H9 (cell line): ENCODE results near the gene PRR36. TPM values are rescaled to one million over a fixed set of nuclear protein-coding genes. Genes with fewer than 3 reads are reported as not detected.
A peak's percentile ranks its signal among the peaks of the same experiment; 100 is the strongest.

Source experiments
- DNase-seq: peaks from one replicate; pipeline ENCODE4 v3.0.0-alpha.2; 2017
- H2AFZ ChIP-seq: one replicate; pipeline ENCODE4 v1.6.1; 2013; ENCODE audit warnings: mild to moderate bottlenecking, low read length, control low read depth, moderate library complexity
- H2AK5ac ChIP-seq: 2 replicates; pipeline ENCODE4 v1.6.1; 2013; ENCODE audit warnings: low read length, control low read depth, mixed read lengths; ENCODE audit not compliant: insufficient read length
- H2BK120ac ChIP-seq: one replicate; pipeline ENCODE4 v1.6.1; 2013; ENCODE audit warnings: low read depth, mild to moderate bottlenecking, low read length, control low read depth, inconsistent platforms; ENCODE audit not compliant: poor library complexity, severe bottlenecking
- H2BK12ac ChIP-seq: 2 replicates; pipeline ENCODE4 v1.6.1; 2013; ENCODE audit warnings: low read length, control low read depth, mixed read lengths, low read depth; ENCODE audit not compliant: insufficient read length
- H2BK15ac ChIP-seq: 2 replicates; pipeline ENCODE4 v1.6.1; 2013; ENCODE audit warnings: low read depth, low read length, control low read depth
- H2BK20ac ChIP-seq: one replicate; pipeline ENCODE4 v1.6.1; 2013; ENCODE audit warnings: low read depth, mild to moderate bottlenecking, low read length, control low read depth, inconsistent platforms; ENCODE audit not compliant: poor library complexity, severe bottlenecking
- H2BK5ac ChIP-seq: 2 replicates; pipeline ENCODE4 v1.6.1; 2013; ENCODE audit warnings: low read length, control low read depth, mixed read lengths; ENCODE audit not compliant: insufficient read length
- H3K14ac ChIP-seq: 2 replicates; pipeline ENCODE4 v1.6.1; 2013; ENCODE audit warnings: low read length, control low read depth; ENCODE audit not compliant: insufficient read depth
- H3K18ac ChIP-seq: 2 replicates; pipeline ENCODE4 v1.6.1; 2013; ENCODE audit warnings: low read depth, mild to moderate bottlenecking, mixed read lengths, low read length, control low read depth; ENCODE audit not compliant: insufficient read length
- H3K23ac ChIP-seq: 2 replicates; pipeline ENCODE4 v1.6.1; 2013; ENCODE audit warnings: low read length, control low read depth, mixed read lengths, low read depth; ENCODE audit not compliant: insufficient read length
- H3K23me2 ChIP-seq: 2 replicates; pipeline ENCODE4 v1.6.1; 2013; ENCODE audit warnings: low read depth, mild to moderate bottlenecking, mixed read lengths, low read length, control low read depth; ENCODE audit not compliant: insufficient read length, poor library complexity, severe bottlenecking
- H3K27ac ChIP-seq: 2 replicates; pipeline ENCODE4 v1.5.1; 2013; ENCODE audit warnings: low read length, control low read depth, mixed read lengths, low read depth; ENCODE audit not compliant: insufficient read length
- H3K27me3 ChIP-seq: 2 replicates; pipeline ENCODE4 v1.6.1; 2013; ENCODE audit warnings: low read length, control low read depth, inconsistent platforms; ENCODE audit not compliant: insufficient read depth
- H3K4ac ChIP-seq: 2 replicates; pipeline ENCODE4 v1.6.1; 2013; ENCODE audit warnings: low read depth, mild to moderate bottlenecking, control low read depth, inconsistent platforms, low read length, moderate library complexity
- H3K4me1 ChIP-seq: 2 replicates; pipeline ENCODE4 v1.6.1; 2013; ENCODE audit warnings: low read length, control low read depth, inconsistent platforms; ENCODE audit not compliant: insufficient read depth
- H3K4me2 ChIP-seq: 2 replicates; pipeline ENCODE4 v1.6.1; 2013; ENCODE audit warnings: low read length, control low read depth, mixed read lengths; ENCODE audit not compliant: insufficient read length, insufficient read depth
- H3K56ac ChIP-seq: 2 replicates; pipeline ENCODE4 v1.6.1; 2013; ENCODE audit warnings: low read depth, mild to moderate bottlenecking, mixed read lengths, low read length, control low read depth; ENCODE audit not compliant: insufficient read length
- H3K79me1 ChIP-seq: 2 replicates; pipeline ENCODE4 v1.6.1; 2013; ENCODE audit warnings: low read depth, mild to moderate bottlenecking, moderate library complexity, low read length, control low read depth, inconsistent platforms; ENCODE audit not compliant: insufficient read depth, poor library complexity, severe bottlenecking
- H3K79me2 ChIP-seq: 2 replicates; pipeline ENCODE4 v1.6.1; 2013; ENCODE audit warnings: low read length, control low read depth, inconsistent platforms; ENCODE audit not compliant: insufficient read depth
- H3K9ac ChIP-seq: 2 replicates; pipeline ENCODE4 v1.6.1; 2013; ENCODE audit warnings: low read length, control low read depth, mixed read lengths; ENCODE audit not compliant: insufficient read length; ENCODE audit errors: extremely low read depth
- H3K9me3 ChIP-seq: one replicate; pipeline ENCODE4 v1.6.1; 2013; ENCODE audit warnings: low read depth, low read length, inconsistent platforms; ENCODE audit not compliant: control insufficient read depth
- H3T11ph ChIP-seq: one replicate; pipeline ENCODE4 v1.6.1; 2013; ENCODE audit warnings: mild to moderate bottlenecking, low read length, control low read depth, inconsistent platforms
- H4K20me1 ChIP-seq: one replicate; pipeline ENCODE4 v1.6.1; 2013; ENCODE audit not compliant: control insufficient read depth, insufficient read length, insufficient read depth
- H4K5ac ChIP-seq: 2 replicates; pipeline ENCODE4 v1.6.1; 2013; ENCODE audit warnings: low read depth, mild to moderate bottlenecking, mixed read lengths, low read length, control low read depth; ENCODE audit not compliant: insufficient read length
- H4K8ac ChIP-seq: replicated peaks from 2 replicates; pipeline ENCODE4 v1.6.1; 2013; ENCODE audit warnings: low read length, control low read depth, mixed read lengths, low read depth; ENCODE audit not compliant: insufficient read length
- H4K91ac ChIP-seq: 2 replicates; pipeline ENCODE4 v1.6.1; 2013; ENCODE audit warnings: low read depth, mild to moderate bottlenecking, moderate library complexity, mixed read lengths, low read length, control low read depth; ENCODE audit not compliant: insufficient read length
- H3K27ac Mint-ChIP-seq, 3 experiments: 2 replicates in 2 of 3; 3 replicates in 1 of 3; pipeline ENCODE4 v1.8.0; 2020 to 2021; ENCODE audit warnings: mixed read lengths in 3 of 3, mild to moderate bottlenecking in 1 of 3, moderate library complexity in 1 of 3
- H3K27me3 Mint-ChIP-seq: 2 replicates; pipeline ENCODE4 v1.8.0; 2021; ENCODE audit warnings: low read depth, mild to moderate bottlenecking, moderate library complexity, mixed read lengths
- H3K36me3 Mint-ChIP-seq, 3 experiments: 2 replicates in 2 of 3; 3 replicates in 1 of 3; pipeline ENCODE4 v1.8.0; 2020 to 2021; ENCODE audit warnings: low read depth in 3 of 3, mixed read lengths in 3 of 3; ENCODE audit not compliant: insufficient read depth in 1 of 3
- H3K4me1 Mint-ChIP-seq, 2 experiments: 2 replicates each; pipeline ENCODE4 v1.8.0; 2020; ENCODE audit warnings: mixed read lengths in 2 of 2
- H3K4me3 Mint-ChIP-seq, 2 experiments: 2 replicates in 1 of 2; 3 replicates in 1 of 2; pipeline ENCODE4 v1.8.0; 2020 to 2021; ENCODE audit warnings: mild to moderate bottlenecking in 2 of 2, mixed read lengths in 2 of 2, moderate library complexity in 1 of 2
- H3K9me3 Mint-ChIP-seq, 2 experiments: 2 replicates in 1 of 2; 3 replicates in 1 of 2; pipeline ENCODE4 v1.8.0; 2020; ENCODE audit warnings: mild to moderate bottlenecking in 2 of 2, mixed read lengths in 2 of 2, moderate library complexity in 1 of 2
- WGBS: extraction: QIAGEN DNeasy Blood & Tissue Kit; methylation state at CpG from one replicate; pipeline ENCODE4 v1.1.7; 2013; ENCODE audit warnings: missing lambda C conversion rate, low lambda C conversion rate, mixed read lengths; ENCODE audit not compliant: insufficient read length; ENCODE audit errors: extremely low coverage; 5-methylcytosine and 5-hydroxymethylcytosine counted together
- total RNA-seq: library from RNA; stranded (reverse); gene quantifications from 2 replicates; pipeline ENCODE4 v1.2.1, GENCODE V29; 2021
- TF ChIP-seq, protein P1 (sequence below): fragments of 200-600 bp; sonication (generic); conservative IDR thresholded peaks from 3 replicates; pipeline ENCODE4 v1.8.0; 2021; ENCODE audit warnings: antibody characterized with exemption, mild to moderate bottlenecking

PRR36 gene
- total RNA-seq, 1 experiment from 2014 or later = 20.4 TPM

DNA sequence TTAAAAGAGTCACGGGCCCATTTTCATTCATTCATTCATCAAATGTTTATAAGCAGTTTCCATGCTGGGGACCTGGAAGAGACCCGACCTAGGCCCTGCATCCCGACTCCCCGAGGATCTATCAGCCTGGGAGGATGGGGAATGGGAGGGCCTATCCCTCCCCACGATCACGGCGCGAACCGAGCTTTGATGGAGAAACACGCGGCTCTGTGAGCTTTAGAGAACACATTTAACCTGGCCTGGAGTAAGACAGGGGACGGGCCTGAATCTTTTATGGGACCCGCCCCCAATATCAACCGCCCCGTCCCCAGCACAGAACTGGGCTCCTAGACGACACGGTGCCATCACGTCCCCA lies 45.0 kb downstream of the PRR36 start:
- Histone ChIP-seq H3K79me2 (no peaks in the 10 kb centered on the region), H3K23me2 (peaks cover 3% of the 10 kb centered on the region), H2BK12ac (no peak overlapping the region), H3K23ac (no peak overlapping the region), H2BK120ac (no peak overlapping the region), H4K91ac (no peak overlapping the region), H3K4ac (no peak overlapping the region), H3K27me3 (no peaks in the 10 kb centered on the region), H3K18ac (no peak overlapping the region), H2AK5ac (no peak overlapping the region), H3K9me3 (no peaks in the 10 kb centered on the region), H2AFZ (no peak overlapping the region), H3K9ac (no peak overlapping the region), H3K4me1 (no peaks in the 10 kb centered on the region), H3K4me2 (peak overlapping the region; percentile 46), H3K79me1 (no peaks in the 10 kb centered on the region), H2BK15ac (no peak overlapping the region), H3K14ac (no peak overlapping the region), H4K8ac (no peak overlapping the region), H2BK20ac (no peak overlapping the region), H3K56ac (no peak overlapping the region), H2BK5ac (no peak overlapping the region), H4K5ac (no peak overlapping the region), H3K27ac (no peak overlapping the region), H3T11ph (no peak overlapping the region), H4K20me1 (no peaks in the 10 kb centered on the region)
- Mint-ChIP-seq H3K36me3 (no peaks in the 10 kb centered on the region), H3K27me3 (peaks cover 64% of the 10 kb centered on the region), H3K4me3 (peak overlapping the region; percentile 73 to 86), H3K9me3 (no peaks in the 10 kb centered on the region), H3K27ac (peak overlapping the region in 1 of 3 experiments; percentile 82; a peak in 1 of 7 replicates), H3K4me1 (peaks cover 18 to 22% of the 10 kb centered on the region in 2 experiments)
- TF ChIP-seq, protein P1, sequence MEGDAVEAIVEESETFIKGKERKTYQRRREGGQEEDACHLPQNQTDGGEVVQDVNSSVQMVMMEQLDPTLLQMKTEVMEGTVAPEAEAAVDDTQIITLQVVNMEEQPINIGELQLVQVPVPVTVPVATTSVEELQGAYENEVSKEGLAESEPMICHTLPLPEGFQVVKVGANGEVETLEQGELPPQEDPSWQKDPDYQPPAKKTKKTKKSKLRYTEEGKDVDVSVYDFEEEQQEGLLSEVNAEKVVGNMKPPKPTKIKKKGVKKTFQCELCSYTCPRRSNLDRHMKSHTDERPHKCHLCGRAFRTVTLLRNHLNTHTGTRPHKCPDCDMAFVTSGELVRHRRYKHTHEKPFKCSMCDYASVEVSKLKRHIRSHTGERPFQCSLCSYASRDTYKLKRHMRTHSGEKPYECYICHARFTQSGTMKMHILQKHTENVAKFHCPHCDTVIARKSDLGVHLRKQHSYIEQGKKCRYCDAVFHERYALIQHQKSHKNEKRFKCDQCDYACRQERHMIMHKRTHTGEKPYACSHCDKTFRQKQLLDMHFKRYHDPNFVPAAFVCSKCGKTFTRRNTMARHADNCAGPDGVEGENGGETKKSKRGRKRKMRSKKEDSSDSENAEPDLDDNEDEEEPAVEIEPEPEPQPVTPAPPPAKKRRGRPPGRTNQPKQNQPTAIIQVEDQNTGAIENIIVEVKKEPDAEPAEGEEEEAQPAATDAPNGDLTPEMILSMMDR = no peak
- WGBS = no CpG with 5 or more reads among the region's 18 CpGs
- no peak for DNase-seq
